ENCODE results near the gene FNDC3B.

Gene FNDC3B

DNA sequence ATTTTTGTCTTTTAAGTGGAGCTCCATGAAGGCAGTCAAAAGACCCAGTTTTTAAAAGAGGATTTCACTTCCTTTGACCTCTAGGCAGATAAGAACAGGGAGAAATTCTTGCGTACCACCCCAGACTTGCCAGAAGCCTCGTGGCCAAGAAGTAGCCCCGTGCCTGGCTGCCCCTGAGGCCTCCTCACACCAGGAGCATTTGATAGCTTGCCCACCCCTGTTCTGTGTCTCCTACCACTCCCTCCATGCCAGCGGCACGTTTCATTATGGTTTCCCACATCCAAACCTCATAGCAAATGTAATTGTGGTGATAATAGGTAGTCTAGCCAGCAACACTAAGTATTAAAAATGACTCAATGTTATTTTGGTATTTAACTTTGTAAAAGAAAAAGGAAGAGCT, 301.2 kb downstream of the FNDC3B start:
- TF ChIP-seq GATA2 (IDR thresholded peaks at IDR 0.05; ENCODE audit: low read depth, low read length) (no peak), GATA3 (IDR thresholded peaks at IDR 0.05; ENCODE audit: low read depth, low read length) (no peak)

- TF ChIP-seq GATA3 (IDR thresholded peaks at IDR 0.05; ENCODE audit: low read depth, low read length) (no peak), GATA2 (IDR thresholded peaks at IDR 0.05; ENCODE audit: low read depth, low read length) (no peak)
These were observed 302.2 kb downstream of the FNDC3B start for GRCh38 chr3:172341482-172342059.

- TF ChIP-seq GATA3 (IDR thresholded peaks at IDR 0.05; ENCODE audit: low read depth, low read length): no peak
- no peak for TF ChIP-seq GATA2 (IDR thresholded peaks at IDR 0.05; ENCODE audit: low read depth, low read length)
These were observed 302.8 kb downstream of the FNDC3B start for GRCh38 chr3:172342097-172342659.

- TF ChIP-seq GATA3 (IDR thresholded peaks at IDR 0.05; ENCODE audit: low read depth, low read length) (no peak), GATA2 (IDR thresholded peaks at IDR 0.05; ENCODE audit: low read depth, low read length) (no peak)
These were observed 303.7 kb downstream of the FNDC3B start for GRCh38 chr3:172343117-172343516.

DNA sequence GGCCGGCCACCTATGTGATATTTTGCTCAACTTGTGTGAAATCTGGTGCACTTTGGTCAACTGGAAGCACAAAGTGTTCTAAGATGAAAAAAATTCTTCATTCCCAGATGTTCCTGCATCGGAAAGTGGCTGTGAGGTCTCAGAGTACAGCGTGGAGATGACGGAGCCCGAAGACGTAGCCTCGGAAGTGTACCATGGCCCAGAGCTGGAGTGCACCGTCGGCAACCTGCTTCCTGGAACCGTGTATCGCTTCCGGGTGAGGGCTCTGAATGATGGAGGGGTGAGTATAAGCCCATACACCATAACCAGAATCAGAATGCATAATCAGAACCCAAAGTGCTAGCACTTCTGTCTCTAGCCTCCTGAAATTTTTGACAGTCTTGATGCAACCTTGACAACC, 304.6 kb downstream of the FNDC3B start:
- TF ChIP-seq GATA2 (IDR thresholded peaks at IDR 0.05; ENCODE audit: low read depth, low read length) (no peak), GATA3 (IDR thresholded peaks at IDR 0.05; ENCODE audit: low read depth, low read length) (no peak)

DNA sequence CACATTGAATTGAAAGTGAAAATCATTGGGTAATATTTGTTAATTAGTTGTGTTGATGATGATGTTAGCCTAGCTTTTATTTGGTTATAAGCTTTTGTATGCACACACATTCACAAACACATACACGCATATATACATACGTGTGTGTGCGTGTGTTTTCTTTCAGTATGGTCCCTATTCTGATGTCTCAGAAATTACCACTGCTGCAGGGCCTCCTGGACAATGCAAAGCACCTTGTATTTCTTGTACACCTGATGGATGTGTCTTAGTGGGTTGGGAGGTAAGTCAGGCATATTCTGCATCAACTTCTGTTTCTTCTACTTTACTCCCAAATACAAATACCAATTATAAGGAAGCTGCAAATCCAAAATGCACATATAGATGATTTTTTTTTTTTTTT, 306.8 kb downstream of the FNDC3B start:
- no peak for TF ChIP-seq GATA2 (IDR thresholded peaks at IDR 0.05; ENCODE audit: low read depth, low read length)
- TF ChIP-seq GATA3 (IDR thresholded peaks at IDR 0.05; ENCODE audit: low read depth, low read length): no peak

- TF ChIP-seq GATA3 (IDR thresholded peaks at IDR 0.05; ENCODE audit: low read depth, low read length) (no peak), GATA2 (IDR thresholded peaks at IDR 0.05; ENCODE audit: low read depth, low read length) (no peak)
These were observed 308.7 kb downstream of the FNDC3B start for GRCh38 chr3:172347895-172348679.

DNA sequence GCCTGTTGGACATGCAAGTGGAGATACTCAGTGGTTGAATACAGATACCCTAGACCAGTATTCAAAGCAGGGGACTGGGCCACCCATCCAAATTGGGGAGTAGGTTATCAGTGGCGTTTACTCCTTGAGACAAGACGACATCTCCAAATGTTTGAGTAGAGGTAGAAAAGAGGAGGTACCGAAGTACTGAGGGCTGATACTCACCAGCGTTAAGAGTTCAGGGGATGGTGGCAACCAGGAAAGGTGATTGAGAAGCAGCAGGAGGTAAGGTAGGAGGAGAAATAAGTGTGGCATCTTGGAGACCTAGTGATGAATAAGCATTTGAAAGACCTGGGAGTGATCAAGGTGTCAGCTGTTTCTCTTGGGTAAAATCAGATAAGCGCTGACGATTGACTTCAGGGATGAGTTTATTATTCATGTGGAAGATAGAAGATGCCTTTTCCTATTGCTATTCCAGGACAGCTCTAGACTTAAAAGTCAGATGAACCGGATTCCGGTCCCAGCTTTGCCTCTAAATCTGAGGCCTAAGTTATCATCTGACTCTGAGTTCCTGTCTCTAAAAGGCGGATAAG, 312.6 kb downstream of the FNDC3B start:
- TF ChIP-seq GATA2 (IDR thresholded peaks at IDR 0.05; ENCODE audit: low read depth, low read length) (no peak), GATA3 (IDR thresholded peaks at IDR 0.05; ENCODE audit: low read depth, low read length) (no peak)

DNA sequence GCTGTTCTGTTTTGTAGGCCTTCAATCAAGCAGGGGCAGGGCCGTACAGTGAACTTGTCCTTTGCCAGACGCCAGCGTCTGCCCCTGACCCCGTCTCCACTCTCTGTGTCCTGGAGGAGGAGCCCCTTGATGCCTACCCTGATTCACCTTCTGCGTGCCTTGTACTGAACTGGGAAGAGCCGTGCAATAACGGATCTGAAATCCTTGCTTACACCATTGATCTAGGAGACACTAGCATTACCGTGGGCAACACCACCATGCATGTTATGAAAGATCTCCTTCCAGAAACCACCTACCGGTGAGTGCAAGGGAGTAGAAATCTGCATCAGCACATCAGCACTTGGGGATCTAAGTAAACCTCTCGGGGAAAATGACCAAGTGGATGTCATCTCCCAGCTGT, 313.4 kb downstream of the FNDC3B start:
- TF ChIP-seq GATA3 (IDR thresholded peaks at IDR 0.05; ENCODE audit: low read depth, low read length) (no peak), GATA2 (IDR thresholded peaks at IDR 0.05; ENCODE audit: low read depth, low read length) (no peak)

DNA sequence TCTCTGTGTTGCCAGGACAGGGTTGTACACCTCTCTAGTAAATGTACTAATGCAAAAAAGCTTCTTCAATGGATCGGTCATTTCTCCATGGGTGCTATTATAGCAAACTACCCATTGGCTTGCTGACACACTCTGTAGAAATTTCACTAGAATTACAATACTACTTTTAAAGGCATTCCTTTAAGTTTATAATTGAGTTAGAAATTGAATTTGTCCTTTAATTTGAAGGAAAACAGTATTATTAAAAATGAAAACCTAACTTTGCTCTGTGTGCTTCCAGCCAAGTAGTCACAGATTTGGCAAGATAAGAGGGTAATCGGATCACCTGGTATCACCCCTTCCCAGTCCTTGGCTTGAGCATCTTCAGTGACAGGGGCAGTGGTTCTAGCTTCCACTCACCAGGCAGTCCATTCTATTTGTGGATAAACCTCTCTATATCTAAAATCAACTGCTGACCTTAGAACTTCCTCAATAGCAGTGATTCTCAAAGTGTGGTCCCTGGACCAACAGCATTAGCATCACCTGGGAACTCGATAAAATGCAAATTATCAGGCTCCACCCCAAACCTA, 315.6 kb downstream of the FNDC3B start:
- TF ChIP-seq GATA2 (IDR thresholded peaks at IDR 0.05; ENCODE audit: low read depth, low read length): no peak
- no peak for TF ChIP-seq GATA3 (IDR thresholded peaks at IDR 0.05; ENCODE audit: low read depth, low read length)

DNA sequence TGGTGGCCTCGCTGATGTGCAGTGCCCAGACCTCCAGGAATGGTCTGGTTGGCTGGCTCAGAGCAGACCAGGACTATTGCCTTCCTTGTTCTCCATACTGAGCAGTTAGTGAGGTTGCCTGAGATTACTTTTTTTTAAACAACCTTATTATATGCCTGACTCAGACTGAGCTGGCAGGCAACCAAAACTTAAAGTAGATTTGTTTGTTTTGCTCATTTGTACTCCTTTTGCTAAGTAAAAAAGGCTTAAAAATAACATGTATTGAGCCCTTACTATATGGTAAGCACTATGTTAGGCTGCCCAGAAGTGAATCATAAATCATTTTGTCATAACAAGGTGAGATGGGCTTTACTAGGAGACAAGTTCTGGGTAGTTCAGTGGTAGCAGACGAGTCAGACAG, 316.5 kb downstream of the FNDC3B start:
- no peak for TF ChIP-seq GATA3 (IDR thresholded peaks at IDR 0.05; ENCODE audit: low read depth, low read length)
- no peak for TF ChIP-seq GATA2 (IDR thresholded peaks at IDR 0.05; ENCODE audit: low read depth, low read length)

- TF ChIP-seq GATA2 (IDR thresholded peaks at IDR 0.05; ENCODE audit: low read depth, low read length) (no peak), GATA3 (IDR thresholded peaks at IDR 0.05; ENCODE audit: low read depth, low read length) (no peak)
These were observed 317.0 kb downstream of the FNDC3B start for GRCh38 chr3:172356427-172356826.

- TF ChIP-seq GATA3 (IDR thresholded peaks at IDR 0.05; ENCODE audit: low read depth, low read length) (no peak), GATA2 (IDR thresholded peaks at IDR 0.05; ENCODE audit: low read depth, low read length) (no peak)
These were observed 318.7 kb downstream of the FNDC3B start for GRCh38 chr3:172357850-172358754.
